Body of pancreas (tissue), 4 donors: ENCODE results near the gene EPN3. TPM values are rescaled to one million over a fixed set of nuclear protein-coding genes. Genes with fewer than 3 reads are reported as not detected.

Experiments used
- ATAC-seq: fragments of 150-250 bp; one replicate; pipeline ENCODE4 v1.9.1; 2016
- DNase-seq, 4 donors: peaks; one replicate each; pipeline ENCODE4 v3.0.0-alpha.2; 2019
- H3K27ac ChIP-seq, 4 donors: fragments of 200-600 bp; sonication (generic); 1 replicate in 3 of 4; 2 replicates in 1 of 4; pipeline versions ENCODE4 v1.5.1 to v1.6.1; 2016 to 2019; ENCODE audit warnings: mild to moderate bottlenecking in 1 of 4, mixed read lengths in 1 of 4, moderate library complexity in 1 of 4
- H3K27me3 ChIP-seq, 2 donors: fragments of 200-600 bp; sonication (generic); one replicate each; pipeline ENCODE4 v1.6.0; 2016; ENCODE audit warnings: mild to moderate bottlenecking in 1 of 2
- H3K36me3 ChIP-seq, 2 donors: fragments of 200-600 bp; sonication (generic); replicated peaks in 1 of 2; 2 replicates each; pipeline ENCODE4 v1.5.1; 2016; ENCODE audit warnings: low read depth in 2 of 2; ENCODE audit not compliant: insufficient read depth in 1 of 2
- H3K4me1 ChIP-seq: fragments of 200-600 bp; sonication (generic); one replicate; pipeline ENCODE4 v1.6.0; 2016
- H3K4me3 ChIP-seq, 2 donors: fragments of 200-600 bp; sonication (generic); 1 replicate in 1 of 2; 2 replicates in 1 of 2; pipeline ENCODE4 v1.5.1; 2016 to 2019
- H3K9me3 ChIP-seq, 3 donors: fragments of 200-600 bp; sonication (generic); 1 replicate in 2 of 3; 2 replicates in 1 of 3; pipeline ENCODE4 v1.5.1; 2016
- POLR2A ChIP-seq, 3 donors: fragments of 450-650 bp; IDR thresholded peaks; one replicate each; pipeline ENCODE4 v1.6.1; 2016; ENCODE audit warnings: antibody characterized with exemption in 3 of 3, mild to moderate bottlenecking in 2 of 3
- whole genome bisulfite sequencing, 2 donors: methylation state at CpG; one replicate each; pipeline ENCODE4 v1.1.5; 2017; 5-methylcytosine and 5-hydroxymethylcytosine counted together
- intact Hi-C: fragments of 100-400 bp; cut with DNase I; formaldehyde crosslinking; loops from one replicate; pipeline ENCODE4 v1.15.1; 2023
- total RNA-seq, 2 donors: library from RNA; depleted of rRNA; stranded (reverse); fragments of >200 nt; gene quantifications; one replicate each; pipeline ENCODE4 v1.1.0, GENCODE V29; 2016
- TF ChIP-seq, protein P1 (sequence below), 7 experiments: fragments of 450-650 bp in 4 of 7; fragments of 200-600 bp in 3 of 7; sonication (generic) in 3 of 7; IDR thresholded peaks; one replicate each; pipeline ENCODE4 v1.5.1; 2016 to 2019; ENCODE audit warnings: antibody characterized with exemption in 7 of 7

Gene EPN3
- total RNA-seq, 2 donors from 2014 or later: 11.9 to 20.1 TPM

DNA sequence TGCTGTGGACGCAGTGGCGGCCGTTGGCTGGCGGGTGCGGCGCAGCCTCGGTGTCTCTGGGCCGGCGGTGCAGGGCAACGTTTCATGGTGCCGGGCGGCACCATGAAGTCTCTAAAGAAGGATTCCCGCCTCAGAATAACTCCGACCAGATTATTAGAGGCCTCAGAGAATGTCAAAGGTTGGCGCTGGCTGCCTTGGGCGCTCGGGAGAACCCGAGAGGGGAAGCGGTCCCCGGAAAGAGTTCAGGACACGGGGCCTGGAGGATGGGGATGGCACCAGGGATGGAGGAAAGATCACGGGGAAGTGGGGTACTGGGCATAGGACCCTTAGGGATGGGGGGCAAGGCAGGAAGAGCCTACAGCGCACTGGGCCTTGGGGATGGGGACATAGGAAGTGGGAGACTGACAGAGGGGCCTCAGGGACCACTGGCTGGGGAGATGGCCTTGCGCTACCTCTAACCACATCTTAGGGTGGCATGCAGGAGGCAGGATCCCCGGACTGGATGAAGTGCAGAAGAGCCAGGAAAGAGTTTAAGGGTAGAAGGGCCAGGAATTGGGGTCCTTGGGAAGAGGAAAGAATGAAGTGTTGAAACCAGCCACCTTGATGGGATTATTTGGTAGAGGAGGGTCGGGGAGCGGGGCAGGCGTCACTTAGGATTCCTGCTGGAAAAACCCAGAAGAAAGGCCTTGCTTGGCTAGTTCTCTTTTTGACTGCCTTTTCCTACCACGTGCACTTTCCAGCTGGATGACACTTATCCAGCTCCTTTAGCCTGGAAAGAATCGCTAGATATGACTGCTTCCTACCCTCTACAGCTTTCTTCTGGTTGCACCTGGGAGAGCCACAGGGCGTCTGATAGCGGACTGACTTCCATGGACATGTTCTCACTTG lies 23.7 kb upstream of the EPN3 start:
- H3K36me3 ChIP-seq: no peaks in the 10 kb centered on the region
- intact Hi-C loops: no loop called here
- H3K4me3 ChIP-seq: peak overlapping the region; percentile 37 to 55
- no peak for DNase-seq
- no peak for ATAC-seq
- H3K4me1 ChIP-seq: peaks cover 44% of the 10 kb centered on the region
- peak overlapping the region in 3 of 4 donors; percentile 62 to 68 (median 67) for H3K27ac ChIP-seq
- WGBS, 2 donors: 44 to 78% methylated on average over 20 to 32 of the region's 32 CpGs
- no peaks in the 10 kb centered on the region for H3K9me3 ChIP-seq
- no peaks in the 10 kb centered on the region for H3K27me3 ChIP-seq
- TF ChIP-seq, protein P1, sequence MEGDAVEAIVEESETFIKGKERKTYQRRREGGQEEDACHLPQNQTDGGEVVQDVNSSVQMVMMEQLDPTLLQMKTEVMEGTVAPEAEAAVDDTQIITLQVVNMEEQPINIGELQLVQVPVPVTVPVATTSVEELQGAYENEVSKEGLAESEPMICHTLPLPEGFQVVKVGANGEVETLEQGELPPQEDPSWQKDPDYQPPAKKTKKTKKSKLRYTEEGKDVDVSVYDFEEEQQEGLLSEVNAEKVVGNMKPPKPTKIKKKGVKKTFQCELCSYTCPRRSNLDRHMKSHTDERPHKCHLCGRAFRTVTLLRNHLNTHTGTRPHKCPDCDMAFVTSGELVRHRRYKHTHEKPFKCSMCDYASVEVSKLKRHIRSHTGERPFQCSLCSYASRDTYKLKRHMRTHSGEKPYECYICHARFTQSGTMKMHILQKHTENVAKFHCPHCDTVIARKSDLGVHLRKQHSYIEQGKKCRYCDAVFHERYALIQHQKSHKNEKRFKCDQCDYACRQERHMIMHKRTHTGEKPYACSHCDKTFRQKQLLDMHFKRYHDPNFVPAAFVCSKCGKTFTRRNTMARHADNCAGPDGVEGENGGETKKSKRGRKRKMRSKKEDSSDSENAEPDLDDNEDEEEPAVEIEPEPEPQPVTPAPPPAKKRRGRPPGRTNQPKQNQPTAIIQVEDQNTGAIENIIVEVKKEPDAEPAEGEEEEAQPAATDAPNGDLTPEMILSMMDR (IDR thresholded peaks at IDR 0.05): peak in 1 of 7 experiments; percentile 5
- TF ChIP-seq POLR2A (IDR thresholded peaks at IDR 0.05): peak in 1 of 3 donors; percentile 21

GRCh38 chr17:50511058-50511457 lies 21.5 kb upstream of the EPN3 start:
- 42 to 53% methylated on average over 3 of the region's 3 CpGs for WGBS, 2 donors
- Histone ChIP-seq H3K4me3 (no peak overlapping the region), H3K4me1 (peaks cover 62% of the 10 kb centered on the region), H3K36me3 (no peaks in the 10 kb centered on the region), H3K27me3 (no peaks in the 10 kb centered on the region), H3K9me3 (no peaks in the 10 kb centered on the region), H3K27ac (peak overlapping the region in 1 of 4 donors; percentile 50)
- ATAC-seq (no peak), DNase-seq (no peak)
- TF ChIP-seq, protein P1 (IDR thresholded peaks at IDR 0.05): no peak
- no peak for TF ChIP-seq POLR2A (IDR thresholded peaks at IDR 0.05)
- intact Hi-C loops: no loop called here

DNA sequence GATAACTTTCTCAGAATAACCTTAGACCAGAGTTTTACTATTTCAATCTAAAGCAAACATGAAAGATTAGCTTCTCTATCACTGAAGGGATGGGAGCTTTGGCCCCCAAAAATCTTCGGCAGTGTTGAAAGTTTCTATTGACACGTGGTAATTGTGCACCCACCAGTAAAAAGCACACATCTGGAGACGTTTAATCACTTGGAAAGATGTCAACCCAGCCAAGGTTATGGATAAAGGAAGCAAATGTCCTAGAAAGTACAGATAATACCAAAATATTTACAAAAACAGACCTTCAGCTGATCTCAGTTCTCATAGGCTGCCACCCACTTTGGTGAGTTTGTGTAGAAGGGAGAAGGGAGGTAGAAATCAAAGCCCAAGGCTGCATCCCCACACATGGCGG lies 19.0 kb upstream of the EPN3 start:
- 36 to 39% methylated on average over 4 of the region's 4 CpGs for WGBS, 2 donors
- intact Hi-C loops: no loop called here
- Histone ChIP-seq H3K4me3 (no peak overlapping the region), H3K4me1 (peaks cover 61% of the 10 kb centered on the region), H3K9me3 (no peaks in the 10 kb centered on the region), H3K36me3 (no peaks in the 10 kb centered on the region), H3K27ac (no peak overlapping the region), H3K27me3 (no peaks in the 10 kb centered on the region)
- TF ChIP-seq POLR2A (IDR thresholded peaks at IDR 0.05): no peak
- TF ChIP-seq, protein P1 (IDR thresholded peaks at IDR 0.05): no peak
- ATAC-seq (peak; percentile 25), DNase-seq (no peak)

DNA sequence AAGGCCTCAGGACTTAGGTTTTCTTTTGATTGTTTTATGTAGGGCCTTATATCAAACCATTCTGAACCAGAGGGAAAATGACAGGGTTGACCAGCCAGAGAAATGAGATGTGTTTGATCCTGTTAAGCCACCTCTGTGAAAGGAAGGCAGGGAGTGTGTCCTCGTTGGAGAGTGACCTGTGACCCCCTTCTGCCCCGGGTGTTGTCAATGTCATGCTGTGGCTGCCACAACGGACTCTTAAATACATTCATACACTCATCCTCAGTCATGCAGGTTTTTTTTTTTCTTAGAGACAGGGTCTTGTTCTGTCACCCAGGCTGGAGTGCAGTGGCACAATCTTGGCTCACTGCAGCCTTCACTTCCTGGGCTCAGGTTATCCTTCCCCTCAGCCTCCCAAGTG lies 18.1 kb upstream of the EPN3 start:
- 57 to 72% methylated on average over 3 of the region's 3 CpGs for WGBS, 2 donors

More for the DNA sequence above, 18.1 kb upstream of the EPN3 start:
- H3K4me3 ChIP-seq: no peak overlapping the region
- no peak overlapping the region for H3K27ac ChIP-seq
- intact Hi-C loops: no loop called here
- peaks cover 63% of the 10 kb centered on the region for H3K4me1 ChIP-seq
- no peaks in the 10 kb centered on the region for H3K9me3 ChIP-seq
- no peaks in the 10 kb centered on the region for H3K27me3 ChIP-seq
- H3K36me3 ChIP-seq: no peaks in the 10 kb centered on the region
- ATAC-seq: no peak
- TF ChIP-seq, protein P1 (IDR thresholded peaks at IDR 0.05): no peak
- no peak for TF ChIP-seq POLR2A (IDR thresholded peaks at IDR 0.05)
- DNase-seq: no peak
